ENCODE results near the gene PLEKHG4B. TPM values are rescaled to one million over a fixed set of nuclear protein-coding genes. Genes with fewer than 3 reads are reported as not detected.

Gene PLEKHG4B
- total RNA-seq, 2 donors from 2014 or later: under 0.01 to 0.28 TPM

- no peaks in the 10 kb centered on the region for H3K36me3 ChIP-seq
- TF ChIP-seq CTCF (IDR thresholded peaks at IDR 0.05): no peak
- no peak overlapping the region for H3K27ac ChIP-seq
- H3K4me1 ChIP-seq (ENCODE audit: control insufficient read depth in 1 of 2, low read depth in 2 of 2): no peaks in the 10 kb centered on the region
- no peak overlapping the region for H3K4me3 ChIP-seq
- no peak for ATAC-seq (ENCODE audit: insufficient number of reproducible peaks, low FRiP score, low read depth)
- H3K9me3 ChIP-seq: no peaks in the 10 kb centered on the region
- no peaks in the 10 kb centered on the region for H3K27me3 ChIP-seq (replicated peaks; ENCODE audit: insufficient read depth)
- DNase-seq (ENCODE audit: low spot score): no peak
Measured at GRCh38 chr5:158807-159447, 67.0 kb downstream of the PLEKHG4B start.

GRCh38 chr5:159448-160172 lies 67.6 kb downstream of the PLEKHG4B start:
- no peaks in the 10 kb centered on the region for H3K4me1 ChIP-seq (ENCODE audit: control insufficient read depth in 1 of 2, low read depth in 2 of 2)
- H3K36me3 ChIP-seq: no peaks in the 10 kb centered on the region
- ATAC-seq (ENCODE audit: insufficient number of reproducible peaks, low FRiP score, low read depth) (no peak), DNase-seq (ENCODE audit: low spot score) (no peak)
- H3K27ac ChIP-seq: no peak overlapping the region
- no peaks in the 10 kb centered on the region for H3K9me3 ChIP-seq
- no peak for TF ChIP-seq CTCF (IDR thresholded peaks at IDR 0.05)
- H3K4me3 ChIP-seq: no peak overlapping the region
- no peaks in the 10 kb centered on the region for H3K27me3 ChIP-seq (replicated peaks; ENCODE audit: insufficient read depth)

GRCh38 chr5:160173-160510 lies 68.2 kb downstream of the PLEKHG4B start:
- H3K9me3 ChIP-seq: no peaks in the 10 kb centered on the region
- H3K36me3 ChIP-seq: no peaks in the 10 kb centered on the region
- ATAC-seq (ENCODE audit: insufficient number of reproducible peaks, low FRiP score, low read depth) (no peak), DNase-seq (ENCODE audit: low spot score) (no peak)
- H3K27ac ChIP-seq: no peak overlapping the region
- no peak overlapping the region for H3K4me3 ChIP-seq
- TF ChIP-seq CTCF (IDR thresholded peaks at IDR 0.05): no peak
- no peaks in the 10 kb centered on the region for H3K4me1 ChIP-seq (ENCODE audit: control insufficient read depth in 1 of 2, low read depth in 2 of 2)
- no peaks in the 10 kb centered on the region for H3K27me3 ChIP-seq (replicated peaks; ENCODE audit: insufficient read depth)

GRCh38 chr5:160921-161802 lies 69.2 kb downstream of the PLEKHG4B start:
- Histone ChIP-seq H3K27me3 (replicated peaks; ENCODE audit: insufficient read depth) (no peaks in the 10 kb centered on the region), H3K36me3 (no peaks in the 10 kb centered on the region), H3K4me3 (no peak overlapping the region), H3K27ac (no peak overlapping the region), H3K4me1 (ENCODE audit: control insufficient read depth in 1 of 2, low read depth in 2 of 2) (no peaks in the 10 kb centered on the region), H3K9me3 (no peaks in the 10 kb centered on the region)
- TF ChIP-seq CTCF (IDR thresholded peaks at IDR 0.05): no peak
- no peak for DNase-seq (ENCODE audit: low spot score)
- no peak for ATAC-seq (ENCODE audit: insufficient number of reproducible peaks, low FRiP score, low read depth)

- H3K36me3 ChIP-seq: no peaks in the 10 kb centered on the region
- H3K4me3 ChIP-seq: no peak overlapping the region
- DNase-seq (ENCODE audit: low spot score) (no peak), ATAC-seq (ENCODE audit: insufficient number of reproducible peaks, low FRiP score, low read depth) (no peak)
- TF ChIP-seq CTCF (IDR thresholded peaks at IDR 0.05): no peak
- H3K9me3 ChIP-seq: no peaks in the 10 kb centered on the region
- no peaks in the 10 kb centered on the region for H3K27me3 ChIP-seq (replicated peaks; ENCODE audit: insufficient read depth)
- no peaks in the 10 kb centered on the region for H3K4me1 ChIP-seq (ENCODE audit: control insufficient read depth in 1 of 2, low read depth in 2 of 2)
- H3K27ac ChIP-seq: no peak overlapping the region
Measured at GRCh38 chr5:161803-162110, 69.8 kb downstream of the PLEKHG4B start.

Data from thoracic aorta (tissue), 2 donors.